ENCODE results near the gene WSCD2.

DNA sequence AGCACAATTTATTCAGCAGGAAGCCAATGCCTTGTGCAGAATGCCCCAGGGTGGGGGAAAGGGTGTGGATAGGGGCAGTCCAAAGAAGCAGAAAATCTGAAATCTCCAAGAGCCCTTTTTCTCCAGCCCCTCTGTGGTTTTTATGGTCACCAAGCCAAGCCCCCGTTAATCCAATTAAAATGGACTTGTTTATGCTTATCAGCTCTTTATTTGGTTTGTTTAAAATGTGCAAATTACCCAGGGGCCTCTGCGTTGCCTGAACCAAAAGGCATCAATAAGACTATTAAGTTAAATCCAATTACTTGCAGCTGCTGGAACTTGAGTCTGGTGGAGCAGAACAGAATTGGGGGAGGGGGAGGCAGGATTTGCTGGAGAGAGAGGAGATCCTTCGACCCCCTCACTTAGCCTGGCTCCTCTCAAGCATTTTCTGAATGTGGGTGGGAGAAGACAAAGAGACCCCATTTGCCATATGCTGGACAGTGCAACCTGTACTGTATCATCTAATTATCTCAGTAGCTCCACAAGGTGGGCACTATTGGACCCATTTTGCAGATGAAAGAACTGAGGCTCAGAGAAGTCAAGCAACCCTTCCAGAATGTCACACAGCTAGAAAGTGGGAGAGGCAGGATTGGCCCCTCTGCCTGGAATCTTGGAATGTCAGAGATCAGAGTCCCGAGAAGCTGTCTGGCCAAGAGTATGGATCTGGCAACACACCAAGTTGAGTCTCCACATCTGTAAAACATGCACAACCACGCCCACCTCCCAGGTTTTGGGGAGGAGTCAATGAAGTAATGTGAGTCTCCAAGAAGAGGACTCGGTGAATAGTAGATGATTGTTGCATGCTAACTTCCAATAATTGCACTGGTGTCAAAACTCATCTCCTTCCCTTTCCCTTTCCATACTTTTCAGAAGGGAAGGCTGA is 143.1 kb downstream of the WSCD2 start:
- TF ChIP-seq, protein P1, sequence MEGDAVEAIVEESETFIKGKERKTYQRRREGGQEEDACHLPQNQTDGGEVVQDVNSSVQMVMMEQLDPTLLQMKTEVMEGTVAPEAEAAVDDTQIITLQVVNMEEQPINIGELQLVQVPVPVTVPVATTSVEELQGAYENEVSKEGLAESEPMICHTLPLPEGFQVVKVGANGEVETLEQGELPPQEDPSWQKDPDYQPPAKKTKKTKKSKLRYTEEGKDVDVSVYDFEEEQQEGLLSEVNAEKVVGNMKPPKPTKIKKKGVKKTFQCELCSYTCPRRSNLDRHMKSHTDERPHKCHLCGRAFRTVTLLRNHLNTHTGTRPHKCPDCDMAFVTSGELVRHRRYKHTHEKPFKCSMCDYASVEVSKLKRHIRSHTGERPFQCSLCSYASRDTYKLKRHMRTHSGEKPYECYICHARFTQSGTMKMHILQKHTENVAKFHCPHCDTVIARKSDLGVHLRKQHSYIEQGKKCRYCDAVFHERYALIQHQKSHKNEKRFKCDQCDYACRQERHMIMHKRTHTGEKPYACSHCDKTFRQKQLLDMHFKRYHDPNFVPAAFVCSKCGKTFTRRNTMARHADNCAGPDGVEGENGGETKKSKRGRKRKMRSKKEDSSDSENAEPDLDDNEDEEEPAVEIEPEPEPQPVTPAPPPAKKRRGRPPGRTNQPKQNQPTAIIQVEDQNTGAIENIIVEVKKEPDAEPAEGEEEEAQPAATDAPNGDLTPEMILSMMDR (conservative IDR thresholded peaks at IDR 0.05; ENCODE audit: low read length), result no peak
- no peak for TF ChIP-seq EZH2phosphoT487 (IDR thresholded peaks at IDR 0.05; ENCODE audit: borderline replicate concordance)

Data from Loucy (cell line).